Upper lobe of right lung (tissue), 1 donor: ENCODE measurements around the gene DNAH14. TPM values are rescaled to one million over a fixed set of nuclear protein-coding genes. Genes with fewer than 3 reads are reported as not detected.
"Not testable (repeated sequence)": the region's sequence is repeated elsewhere in the genome, so short reads cannot be mapped to it uniquely, and the experiment has no call there.

ENCODE experiments used
- ATAC-seq: fragments of 200-7000 bp; cut with Tn5 transposase; one replicate; pipeline ENCODE4 v1.9.1; 2020; ENCODE audit warnings: mild to moderate bottlenecking, moderate library complexity
- DNase-seq: peaks from one replicate; pipeline ENCODE4 v3.0.0-alpha.2; 2020
- H3K27ac ChIP-seq: fragments of 200-600 bp; one replicate; pipeline ENCODE4 v1.8.0; 2022
- H3K27me3 ChIP-seq: fragments of 200-600 bp; one replicate; pipeline ENCODE4 v1.8.0; 2022; ENCODE audit warnings: mild to moderate bottlenecking
- H3K36me3 ChIP-seq: fragments of 200-600 bp; one replicate; pipeline ENCODE4 v1.8.0; 2022
- H3K4me1 ChIP-seq: fragments of 200-600 bp; one replicate; pipeline ENCODE4 v1.8.0; 2022
- H3K4me3 ChIP-seq: fragments of 200-600 bp; one replicate; pipeline ENCODE4 v1.8.0; 2022; ENCODE audit warnings: mild to moderate bottlenecking
- H3K9me3 ChIP-seq: fragments of 200-600 bp; one replicate; pipeline ENCODE4 v1.8.0; 2022
- CTCF ChIP-seq: fragments of 200-600 bp; IDR thresholded peaks from one replicate; pipeline ENCODE4 v1.8.0; 2022; ENCODE audit warnings: antibody characterized with exemption
- intact Hi-C: fragments of 100-400 bp; cut with DNase I; formaldehyde crosslinking; loops from one replicate; pipeline ENCODE4 v1.11.0; 2022
- total RNA-seq: library from RNA; stranded (reverse); fragmentation: NEBNext Ultra II Directional; extraction: Animal tissue kit (Norgen Biotek cat#: 25700); gene quantifications from one replicate; pipeline ENCODE4 v1.2.1, GENCODE V29; 2021
- donor health status: DM: no; HTN: yes; CAD: no; lungs with severe emphysema.

DNAH14 gene
- total RNA-seq, 1 donor from 2014 or later, result 14.9 TPM

GRCh38 chr1:225378880-225379279 lies 449.4 kb downstream of the DNAH14 start:
- no peak overlapping the region for H3K4me3 ChIP-seq
- DNase-seq, result no peak
- no peak overlapping the region for H3K27ac ChIP-seq
- H3K9me3 ChIP-seq, result no peaks in the 10 kb centered on the region
- no peaks in the 10 kb centered on the region for H3K4me1 ChIP-seq
- ATAC-seq, result peak; percentile 70
- intact Hi-C loops, result no loop called here
- no peak for TF ChIP-seq CTCF
- H3K36me3 ChIP-seq, result no peaks in the 10 kb centered on the region
- H3K27me3 ChIP-seq, result no peaks in the 10 kb centered on the region

- Histone ChIP-seq H3K4me1 (no peaks in the 10 kb centered on the region), H3K4me3 (no peak overlapping the region), H3K9me3 (no peaks in the 10 kb centered on the region), H3K27ac (no peak overlapping the region), H3K27me3 (no peaks in the 10 kb centered on the region), H3K36me3 (no peaks in the 10 kb centered on the region)
- DNase-seq (no peak), ATAC-seq (no peak)
- TF ChIP-seq CTCF, result no peak
- intact Hi-C loops, result no loop called here
These were observed 451.2 kb downstream of the DNAH14 start for GRCh38 chr1:225380691-225381090.

- H3K4me1 ChIP-seq, H3K36me3 ChIP-seq, H3K27ac ChIP-seq, H3K9me3 ChIP-seq, intact Hi-C loops, DNase-seq, H3K27me3 ChIP-seq, ATAC-seq, H3K4me3 ChIP-seq: not testable (repeated sequence)
These were observed 457.4 kb downstream of the DNAH14 start for GRCh38 chr1:225386860-225387259.

GRCh38 chr1:225388372-225388771 lies 458.9 kb downstream of the DNAH14 start:
- Histone ChIP-seq H3K4me3 (no peak overlapping the region), H3K4me1 (no peaks in the 10 kb centered on the region), H3K27ac (no peak overlapping the region), H3K9me3 (no peaks in the 10 kb centered on the region), H3K27me3 (no peaks in the 10 kb centered on the region), H3K36me3 (no peaks in the 10 kb centered on the region)
- intact Hi-C loops, result no loop called here
- no peak for TF ChIP-seq CTCF
- no peak for DNase-seq
- ATAC-seq, result no peak

- ATAC-seq (no peak), DNase-seq (no peak)
- Histone ChIP-seq H3K4me1 (no peaks in the 10 kb centered on the region), H3K36me3 (no peaks in the 10 kb centered on the region), H3K9me3 (no peaks in the 10 kb centered on the region), H3K4me3 (no peak overlapping the region), H3K27me3 (no peaks in the 10 kb centered on the region), H3K27ac (no peak overlapping the region)
- intact Hi-C loops, result no loop called here
- TF ChIP-seq CTCF, result no peak
These were observed 460.4 kb downstream of the DNAH14 start for GRCh38 chr1:225389843-225390242.

- Histone ChIP-seq H3K4me3 (no peak overlapping the region), H3K27ac (no peak overlapping the region), H3K27me3 (no peaks in the 10 kb centered on the region), H3K9me3 (no peaks in the 10 kb centered on the region), H3K36me3 (peaks cover 14% of the 10 kb centered on the region), H3K4me1 (no peaks in the 10 kb centered on the region)
- no peak for TF ChIP-seq CTCF
- no peak for DNase-seq
- no peak for ATAC-seq
- intact Hi-C loops, result no loop called here
These were observed 466.9 kb downstream of the DNAH14 start for GRCh38 chr1:225396357-225396756.
